MCF 10A (cell line): ENCODE measurements around the gene P2RY14. TPM values are rescaled to one million over a fixed set of nuclear protein-coding genes. Genes with fewer than 3 reads are reported as not detected.

Source experiments
- BruUV-seq: library from RNA; stranded (reverse); fragments of 400-500 nt; replicated peaks from 2 replicates; lab custom pipeline; 2021; lab: Mats Ljungman, UMichigan
- CTCF ChIA-PET: fragments of 300-600 bp; sonication (Branson Sonifier 250); formaldehyde crosslinking; extraction: SDS; loops from one replicate; lab custom pipeline; 2021; ENCODE audit warnings: antibody characterized with exemption, inconsistent platforms; lab: Yijun Ruan, JAX
- POLR2A ChIA-PET: fragments of 300-600, 350-650 bp; sonication (Branson Sonifier 250); formaldehyde crosslinking; extraction: SDS; loops from one replicate; lab custom pipeline; 2020; ENCODE audit warnings: antibody characterized with exemption, inconsistent platforms; lab: Yijun Ruan, JAX
- DNase-seq: peaks from one replicate; pipeline ENCODE4 v3.0.0-alpha.2; 2018; ENCODE audit not compliant: unreplicated experiment
- H3K27ac Mint-ChIP-seq: one replicate; pipeline ENCODE4 v1.8.0; 2022; ENCODE audit warnings: mild to moderate bottlenecking, low read depth, mixed read lengths; ENCODE audit not compliant: unreplicated experiment
- H3K27me3 Mint-ChIP-seq: one replicate; pipeline ENCODE4 v1.8.0; 2022; ENCODE audit warnings: mixed read lengths; ENCODE audit not compliant: insufficient read depth, unreplicated experiment
- H3K36me3 Mint-ChIP-seq: one replicate; pipeline ENCODE4 v1.8.0; 2022; ENCODE audit warnings: mild to moderate bottlenecking, moderate library complexity, mixed read lengths; ENCODE audit not compliant: insufficient read depth, unreplicated experiment
- H3K4me1 Mint-ChIP-seq: one replicate; pipeline ENCODE4 v1.8.0; 2022; ENCODE audit warnings: mixed read lengths; ENCODE audit not compliant: insufficient read depth, unreplicated experiment
- H3K4me3 Mint-ChIP-seq: one replicate; pipeline ENCODE4 v1.8.0; 2022; ENCODE audit warnings: mild to moderate bottlenecking, moderate library complexity, mixed read lengths; ENCODE audit not compliant: unreplicated experiment
- H3K9me3 Mint-ChIP-seq: one replicate; pipeline ENCODE4 v1.8.0; 2022; ENCODE audit warnings: mixed read lengths; ENCODE audit not compliant: unreplicated experiment
- CTCF ChIP-seq: fragments of 200-600 bp; IDR thresholded peaks from one replicate; pipeline ENCODE4 v1.8.0; 2022; ENCODE audit warnings: antibody characterized with exemption, mild to moderate bottlenecking; ENCODE audit not compliant: unreplicated experiment
- intact Hi-C: fragments of 100-400 bp; cut with micrococcal nuclease; formaldehyde crosslinking; loops from 2 replicates; pipeline ENCODE4 v1.14.1; 2022
- total RNA-seq: library from RNA; stranded (reverse); gene quantifications from 2 replicates; pipeline ENCODE4 v1.2.3, GENCODE V29; 2022

P2RY14 gene
- total RNA-seq, 1 experiment from 2014 or later = not detected

GRCh38 chr3:151299006-151299405, 20.7 kb upstream of the P2RY14 start:
- H3K4me3 Mint-ChIP-seq = no peak overlapping the region
- no peak for DNase-seq
- H3K27ac Mint-ChIP-seq = no peak overlapping the region
- no peaks in the 10 kb centered on the region for H3K9me3 Mint-ChIP-seq
- intact Hi-C loops = no loop called here
- H3K27me3 Mint-ChIP-seq = no peaks in the 10 kb centered on the region
- H3K36me3 Mint-ChIP-seq = peaks cover 73% of the 10 kb centered on the region
- H3K4me1 Mint-ChIP-seq = peaks cover 33% of the 10 kb centered on the region
- no TSS peak for BruUV-seq
- ChIA-PET POLR2A (interaction anchor here (1.0 to 3.7 kb wide), 3 partner anchors 11 to 27 kb away, joined by 3 to 39 read pairs (median 3); partner anchors contain the start of gene GPR87), CTCF (interaction anchor here (0.7 to 3.0 kb wide), 5 partner anchors 12 to 71 kb away, joined by 3 to 8 read pairs (median 4); partner anchors contain the start of gene GPR87)
- no peak for TF ChIP-seq CTCF

GRCh38 chr3:151297429-151297828, 19.1 kb upstream of the P2RY14 start:
- no peak overlapping the region for H3K27ac Mint-ChIP-seq
- no peak for DNase-seq
- H3K27me3 Mint-ChIP-seq = no peaks in the 10 kb centered on the region
- CTCF ChIA-PET = interaction anchor here (0.7 to 3.0 kb wide), 2 partner anchors 31 to 116 kb away, joined by 3 to 8 read pairs; no protein-coding TSS in a partner anchor
- no peak overlapping the region for H3K4me3 Mint-ChIP-seq
- POLR2A ChIA-PET = interaction anchor here (0.6 to 1.5 kb wide), 2 partner anchors 21 to 367 kb away, joined by 4 to 5 read pairs; no protein-coding TSS in a partner anchor
- BruUV-seq = no TSS peak
- peaks cover 17% of the 10 kb centered on the region for H3K4me1 Mint-ChIP-seq
- peaks cover 74% of the 10 kb centered on the region for H3K36me3 Mint-ChIP-seq
- intact Hi-C loops = no loop called here
- no peaks in the 10 kb centered on the region for H3K9me3 Mint-ChIP-seq
- no peak for TF ChIP-seq CTCF

- no peak for DNase-seq
- Mint-ChIP-seq H3K27ac (no peak overlapping the region), H3K9me3 (no peaks in the 10 kb centered on the region), H3K36me3 (peaks cover 80% of the 10 kb centered on the region), H3K4me3 (no peak overlapping the region), H3K27me3 (no peaks in the 10 kb centered on the region), H3K4me1 (peaks cover 5% of the 10 kb centered on the region)
- CTCF ChIA-PET = interaction anchor here (0.8 kb wide), 1 partner anchor 9 kb away, joined by 3 read pairs; no protein-coding TSS in a partner anchor
- TF ChIP-seq CTCF = no peak
- no TSS peak for BruUV-seq
- POLR2A ChIA-PET = interaction anchor here (1.0 to 2.1 kb wide), 3 partner anchors 10 to 24 kb away, joined by 3 to 5 read pairs (median 3); no protein-coding TSS in a partner anchor
- intact Hi-C loops = no loop called here
Observed at GRCh38 chr3:151296226-151296625, 17.9 kb upstream of the P2RY14 start.

GRCh38 chr3:151293127-151293526, 14.8 kb upstream of the P2RY14 start:
- no peaks in the 10 kb centered on the region for H3K4me1 Mint-ChIP-seq
- H3K4me3 Mint-ChIP-seq = no peak overlapping the region
- H3K27me3 Mint-ChIP-seq = no peaks in the 10 kb centered on the region
- H3K27ac Mint-ChIP-seq = no peak overlapping the region
- H3K36me3 Mint-ChIP-seq = peaks cover 57% of the 10 kb centered on the region
- H3K9me3 Mint-ChIP-seq = no peaks in the 10 kb centered on the region
- ChIA-PET POLR2A (interaction anchor here (0.6 to 3.0 kb wide), 11 partner anchors 8 to 1745 kb away, joined by 3 to 23 read pairs (median 3); partner anchors contain the start of genes GPR87 and P2RY14), CTCF (interaction anchor here (0.6 to 3.7 kb wide), 9 partner anchors 8 to 175 kb away, joined by 3 to 26 read pairs (median 5); no protein-coding TSS in a partner anchor)
- no peak for TF ChIP-seq CTCF
- DNase-seq = no peak
- intact Hi-C loops = no loop called here
- no TSS peak for BruUV-seq
